Uterus (tissue), 4 donors: ENCODE results near the gene TPRG1L. TPM values are rescaled to one million over a fixed set of nuclear protein-coding genes. Genes with fewer than 3 reads are reported as not detected.
"Not testable (repeated sequence)": the region's sequence is repeated elsewhere in the genome, so short reads cannot be mapped to it uniquely, and the experiment has no call there.

Experiments
- DNase-seq, 2 donors: peaks; one replicate each; pipeline ENCODE4 v3.0.0-alpha.2; 2019 to 2020
- H3K27ac ChIP-seq, 2 donors: fragments of 200-600 bp; sonication (generic); 1 replicate in 1 of 2; 2 replicates in 1 of 2; pipeline ENCODE4 v1.5.1; 2016 to 2018
- H3K27me3 ChIP-seq, 2 donors: fragments of 200-600 bp; sonication (generic); one replicate each; pipeline ENCODE4 v1.5.1; 2018 to 2019; ENCODE audit warnings: control low read depth in 1 of 2
- H3K36me3 ChIP-seq, 2 donors: fragments of 200-600 bp; sonication (generic); one replicate each; pipeline ENCODE4 v1.5.1; 2019; ENCODE audit warnings: control low read depth in 1 of 2
- H3K4me1 ChIP-seq, 2 donors: fragments of 200-600 bp; sonication (generic); one replicate each; pipeline ENCODE4 v1.5.1; 2018 to 2019; ENCODE audit warnings: control low read depth in 1 of 2
- H3K4me3 ChIP-seq, 2 donors: fragments of 200-600 bp; sonication (generic); 1 replicate in 1 of 2; 2 replicates in 1 of 2; pipeline ENCODE4 v1.5.1; 2018 to 2019; ENCODE audit warnings: mild to moderate bottlenecking in 1 of 2
- H3K9me3 ChIP-seq, 2 donors: fragments of 200-600 bp; sonication (generic); one replicate each; pipeline ENCODE4 v1.5.1; 2019; ENCODE audit warnings: control low read depth in 1 of 2
- POLR2A ChIP-seq, 2 donors: fragments of 450-650 bp; IDR thresholded peaks; one replicate each; pipeline ENCODE4 v1.6.1; 2016; ENCODE audit warnings: antibody characterized with exemption in 2 of 2, mild to moderate bottlenecking in 1 of 2, moderate library complexity in 1 of 2
- intact Hi-C: fragments of 100-400 bp; cut with DNase I; formaldehyde crosslinking; loops from one replicate; pipeline ENCODE4 v1.15.1; 2023; ENCODE audit warnings: low total_unique reads
- total RNA-seq, 4 donors: library from RNA; depleted of rRNA in 3 of 4; stranded (reverse); fragments of >200 nt in 3 of 4; gene quantifications; one replicate each; pipeline versions ENCODE4 v1.1.0 to v1.2.4, GENCODE V29; 2014 to 2023
- TF ChIP-seq, protein P1 (sequence below), 4 experiments: fragments of 200-600 bp in 2 of 4; fragments of 450-650 bp in 2 of 4; sonication (generic) in 2 of 4; IDR thresholded peaks; one replicate each; pipeline ENCODE4 v1.5.1; 2016 to 2019; ENCODE audit warnings: antibody characterized with exemption in 4 of 4, mild to moderate bottlenecking in 2 of 4, moderate library complexity in 1 of 4
- donor health status: DM: yes; HTN: yes; CAD: no.

TPRG1L gene
- total RNA-seq, 4 donors from 2014 or later, result 18.7 to 43.4 (median 29.6) TPM

GRCh38 chr1:3618881-3619671 lies 5.7 kb upstream of the TPRG1L start:
- Histone ChIP-seq H3K27me3 (no peaks in the 10 kb centered on the region), H3K4me1 (peaks cover 0 to 7% of the 10 kb centered on the region in 2 donors), H3K9me3 (no peaks in the 10 kb centered on the region), H3K4me3 (no peak overlapping the region), H3K36me3 (no peaks in the 10 kb centered on the region), H3K27ac (no peak overlapping the region)
- TF ChIP-seq POLR2A (IDR thresholded peaks at IDR 0.05), result no peak
- TF ChIP-seq, protein P1, sequence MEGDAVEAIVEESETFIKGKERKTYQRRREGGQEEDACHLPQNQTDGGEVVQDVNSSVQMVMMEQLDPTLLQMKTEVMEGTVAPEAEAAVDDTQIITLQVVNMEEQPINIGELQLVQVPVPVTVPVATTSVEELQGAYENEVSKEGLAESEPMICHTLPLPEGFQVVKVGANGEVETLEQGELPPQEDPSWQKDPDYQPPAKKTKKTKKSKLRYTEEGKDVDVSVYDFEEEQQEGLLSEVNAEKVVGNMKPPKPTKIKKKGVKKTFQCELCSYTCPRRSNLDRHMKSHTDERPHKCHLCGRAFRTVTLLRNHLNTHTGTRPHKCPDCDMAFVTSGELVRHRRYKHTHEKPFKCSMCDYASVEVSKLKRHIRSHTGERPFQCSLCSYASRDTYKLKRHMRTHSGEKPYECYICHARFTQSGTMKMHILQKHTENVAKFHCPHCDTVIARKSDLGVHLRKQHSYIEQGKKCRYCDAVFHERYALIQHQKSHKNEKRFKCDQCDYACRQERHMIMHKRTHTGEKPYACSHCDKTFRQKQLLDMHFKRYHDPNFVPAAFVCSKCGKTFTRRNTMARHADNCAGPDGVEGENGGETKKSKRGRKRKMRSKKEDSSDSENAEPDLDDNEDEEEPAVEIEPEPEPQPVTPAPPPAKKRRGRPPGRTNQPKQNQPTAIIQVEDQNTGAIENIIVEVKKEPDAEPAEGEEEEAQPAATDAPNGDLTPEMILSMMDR (IDR thresholded peaks at IDR 0.05), result peak; percentile 82 to 90 (median 89)
- intact Hi-C loops, result loop anchor here (5.0 kb wide), 1 partner anchor 127 kb away; no protein-coding TSS in a partner anchor
- peak; percentile 67 to 76 for DNase-seq

GRCh38 chr1:3620708-3621107 lies 4.1 kb upstream of the TPRG1L start:
- DNase-seq, result no peak
- Histone ChIP-seq H3K36me3 (no peaks in the 10 kb centered on the region), H3K27me3 (no peaks in the 10 kb centered on the region), H3K4me3 (no peak overlapping the region), H3K4me1 (peaks cover 0 to 7% of the 10 kb centered on the region in 2 donors), H3K9me3 (no peaks in the 10 kb centered on the region), H3K27ac (no peak overlapping the region)
- intact Hi-C loops, result no loop called here
- no peak for TF ChIP-seq POLR2A (IDR thresholded peaks at IDR 0.05)
- TF ChIP-seq, protein P1 (IDR thresholded peaks at IDR 0.05), result no peak

GRCh38 chr1:3621151-3621671 lies 3.6 kb upstream of the TPRG1L start:
- not testable (repeated sequence) for H3K27ac ChIP-seq

GRCh38 chr1:3622102-3622501 lies 2.7 kb upstream of the TPRG1L start:
- H3K4me1 ChIP-seq, H3K27me3 ChIP-seq, H3K4me3 ChIP-seq, H3K36me3 ChIP-seq, H3K27ac ChIP-seq, DNase-seq, H3K9me3 ChIP-seq, intact Hi-C loops: not testable (repeated sequence)

More at GRCh38 chr1:3621151-3621671, 3.6 kb upstream of the TPRG1L start:
- H3K4me1 ChIP-seq, H3K4me3 ChIP-seq, H3K36me3 ChIP-seq, H3K9me3 ChIP-seq, H3K27me3 ChIP-seq, intact Hi-C loops: not testable (repeated sequence)
- DNase-seq, result peak in 1 of 2 donors; percentile 44
- TF ChIP-seq, protein P1 (IDR thresholded peaks at IDR 0.05), result peak; percentile 39 to 63 (median 53)

DNA sequence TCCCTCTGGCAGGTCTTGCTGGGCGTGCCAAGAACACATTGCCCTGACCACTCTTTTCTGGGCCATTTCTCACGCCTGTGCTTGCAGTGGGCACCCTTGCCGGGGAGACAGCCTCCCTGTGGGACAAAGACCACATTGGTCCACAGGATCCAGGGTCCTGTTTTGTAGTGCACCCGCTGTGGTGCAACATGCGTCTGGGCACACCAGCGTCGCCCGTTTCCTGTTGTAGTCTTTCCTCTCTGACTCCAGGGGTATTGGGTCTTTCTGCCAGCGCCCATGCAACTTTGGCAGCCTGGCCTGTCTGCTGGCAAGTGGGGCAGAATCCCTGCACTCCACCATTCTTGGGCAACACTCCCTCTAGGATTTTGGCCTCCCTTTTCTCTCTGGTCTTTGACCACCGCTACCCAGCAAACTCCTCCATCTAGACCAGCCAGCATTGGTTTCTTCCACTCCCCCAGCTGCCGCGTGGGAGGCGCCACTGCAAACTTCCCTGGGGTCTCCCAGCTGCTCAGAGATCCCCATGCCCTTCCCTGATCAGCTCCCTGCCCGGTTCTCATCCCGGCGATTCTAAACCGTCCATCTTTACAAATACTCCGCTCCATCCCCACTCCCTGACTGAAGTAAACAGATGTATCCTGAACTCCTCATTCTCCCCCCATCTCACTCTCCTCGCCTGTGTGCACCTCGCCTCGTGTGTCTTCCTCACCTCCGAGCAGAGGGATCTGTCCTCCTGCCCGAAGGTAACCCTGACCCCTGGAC lies 1.2 kb upstream of the TPRG1L start:
- no peaks in the 10 kb centered on the region for H3K9me3 ChIP-seq
- H3K4me1 ChIP-seq, result peaks cover 0 to 7% of the 10 kb centered on the region in 2 donors
- H3K27me3 ChIP-seq, result no peaks in the 10 kb centered on the region
- DNase-seq, result no peak
- no peaks in the 10 kb centered on the region for H3K36me3 ChIP-seq
- peak overlapping the region; percentile 80 to 98 for H3K4me3 ChIP-seq
- intact Hi-C loops, result no loop called here
- peak overlapping the region; percentile 61 to 75 for H3K27ac ChIP-seq
- no peak for TF ChIP-seq POLR2A (IDR thresholded peaks at IDR 0.05)
- TF ChIP-seq, protein P1 (IDR thresholded peaks at IDR 0.05), result no peak
